Measurements from ENCODE around the gene FCN1.

DNA sequence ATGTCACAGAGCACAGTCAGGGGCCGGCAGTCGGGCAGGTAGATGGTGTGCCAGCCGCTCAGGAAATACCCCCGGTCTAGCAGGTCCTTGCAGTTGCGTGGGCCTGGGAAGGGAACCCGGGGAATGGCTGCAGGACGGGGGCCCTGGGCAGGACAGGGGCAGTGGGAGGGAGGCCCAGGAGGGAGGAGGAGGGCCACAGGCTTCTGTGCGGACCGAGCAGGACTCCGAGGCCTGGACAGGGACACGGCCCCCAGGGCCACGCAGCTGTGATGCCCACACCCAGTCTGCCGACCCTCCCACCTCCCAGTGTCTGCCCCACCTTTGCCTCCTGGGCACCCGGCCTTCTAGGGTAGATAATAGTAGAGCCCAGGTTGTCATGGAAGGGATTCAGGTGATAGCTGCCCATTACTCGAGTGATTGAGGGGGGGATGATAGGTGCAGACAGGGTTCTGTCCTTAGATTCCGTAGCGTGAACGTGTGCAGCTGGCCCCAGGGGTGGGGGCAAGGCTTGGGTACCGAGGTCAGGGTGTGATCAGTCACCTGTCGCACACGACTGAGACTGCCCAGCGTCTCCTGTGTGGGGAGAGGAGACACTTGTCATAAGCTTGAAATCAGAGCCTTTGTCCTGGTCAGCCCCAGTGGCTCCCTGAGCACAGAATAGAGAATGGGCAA is 4.5 kb downstream of the FCN1 start:
- TF ChIP-seq, protein P1, sequence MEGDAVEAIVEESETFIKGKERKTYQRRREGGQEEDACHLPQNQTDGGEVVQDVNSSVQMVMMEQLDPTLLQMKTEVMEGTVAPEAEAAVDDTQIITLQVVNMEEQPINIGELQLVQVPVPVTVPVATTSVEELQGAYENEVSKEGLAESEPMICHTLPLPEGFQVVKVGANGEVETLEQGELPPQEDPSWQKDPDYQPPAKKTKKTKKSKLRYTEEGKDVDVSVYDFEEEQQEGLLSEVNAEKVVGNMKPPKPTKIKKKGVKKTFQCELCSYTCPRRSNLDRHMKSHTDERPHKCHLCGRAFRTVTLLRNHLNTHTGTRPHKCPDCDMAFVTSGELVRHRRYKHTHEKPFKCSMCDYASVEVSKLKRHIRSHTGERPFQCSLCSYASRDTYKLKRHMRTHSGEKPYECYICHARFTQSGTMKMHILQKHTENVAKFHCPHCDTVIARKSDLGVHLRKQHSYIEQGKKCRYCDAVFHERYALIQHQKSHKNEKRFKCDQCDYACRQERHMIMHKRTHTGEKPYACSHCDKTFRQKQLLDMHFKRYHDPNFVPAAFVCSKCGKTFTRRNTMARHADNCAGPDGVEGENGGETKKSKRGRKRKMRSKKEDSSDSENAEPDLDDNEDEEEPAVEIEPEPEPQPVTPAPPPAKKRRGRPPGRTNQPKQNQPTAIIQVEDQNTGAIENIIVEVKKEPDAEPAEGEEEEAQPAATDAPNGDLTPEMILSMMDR (IDR thresholded peaks at IDR 0.05; ENCODE audit: poor library complexity): no peak
- TF ChIP-seq EZH2 (IDR thresholded peaks at IDR 0.05; ENCODE audit: borderline replicate concordance) (no peak), EZH2phosphoT487 (IDR thresholded peaks at IDR 0.05; ENCODE audit: low read depth, severe bottlenecking, unreplicated experiment) (no peak)
